Vagina (tissue), 2 donors: ENCODE data around the gene SOHLH1.

Source experiments
- POLR2AphosphoS5 ChIP-seq, 2 donors: sonication (generic); formaldehyde crosslinking; IDR thresholded peaks; one replicate each; pipeline ENCODE4 v1.9.0; 2017; ENCODE audit warnings: antibody characterized with exemption in 2 of 2, mild to moderate bottlenecking in 2 of 2, low read depth in 1 of 2; ENCODE audit not compliant: insufficient read depth in 1 of 2
- TF ChIP-seq, protein P1 (sequence below), 3 experiments: fragments of 450-650 bp in 2 of 3; fragments of 200-600 bp in 1 of 3; sonication (generic) in 1 of 3; IDR thresholded peaks; one replicate each; pipeline ENCODE4 v1.5.1; 2017 to 2019; ENCODE audit warnings: antibody characterized with exemption in 3 of 3, mild to moderate bottlenecking in 2 of 3, moderate library complexity in 2 of 3

DNA sequence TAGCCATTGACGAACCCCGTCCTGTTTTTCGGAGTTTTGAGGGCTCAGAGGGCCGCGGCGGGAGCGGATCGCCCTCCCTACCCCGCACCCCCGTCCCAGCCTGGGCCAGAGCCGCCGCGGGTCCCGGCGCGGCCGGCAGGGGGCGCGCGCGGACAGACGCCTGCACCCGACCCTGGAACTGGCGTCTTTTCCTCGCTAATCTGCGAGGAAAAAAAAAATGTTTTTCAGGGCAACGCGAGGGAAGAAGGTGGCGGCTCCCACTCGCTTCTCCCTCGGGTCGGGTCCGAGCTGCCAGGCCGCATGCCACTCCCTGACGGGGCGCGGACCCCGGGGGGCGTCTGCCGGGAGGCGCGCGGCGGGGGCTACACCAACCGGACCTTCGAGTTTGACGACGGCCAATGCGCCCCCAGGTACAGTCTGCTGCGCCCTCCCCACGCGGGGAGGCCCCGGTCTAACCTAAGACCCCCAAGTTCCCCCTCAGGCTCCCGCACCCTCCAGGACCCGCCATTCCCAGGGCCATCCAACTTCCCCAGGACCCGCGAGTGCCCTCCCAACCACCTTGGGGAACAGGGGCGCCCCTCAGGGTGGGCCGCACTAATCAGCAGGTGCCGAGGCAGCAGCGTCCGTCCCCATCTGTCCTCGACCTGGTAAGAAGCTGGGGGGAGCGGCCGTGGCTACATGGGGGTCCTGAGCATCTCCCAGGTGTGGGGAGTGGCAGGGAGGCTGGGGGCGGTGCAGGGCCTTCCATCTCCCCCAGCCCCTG is 2.9 kb upstream of the SOHLH1 start, which contains the start of gene KCNT1:
- TF ChIP-seq POLR2AphosphoS5 (IDR thresholded peaks at IDR 0.05; ENCODE audit: insufficient read depth in 1 of 2, low read depth in 1 of 2): no peak
- TF ChIP-seq, protein P1, sequence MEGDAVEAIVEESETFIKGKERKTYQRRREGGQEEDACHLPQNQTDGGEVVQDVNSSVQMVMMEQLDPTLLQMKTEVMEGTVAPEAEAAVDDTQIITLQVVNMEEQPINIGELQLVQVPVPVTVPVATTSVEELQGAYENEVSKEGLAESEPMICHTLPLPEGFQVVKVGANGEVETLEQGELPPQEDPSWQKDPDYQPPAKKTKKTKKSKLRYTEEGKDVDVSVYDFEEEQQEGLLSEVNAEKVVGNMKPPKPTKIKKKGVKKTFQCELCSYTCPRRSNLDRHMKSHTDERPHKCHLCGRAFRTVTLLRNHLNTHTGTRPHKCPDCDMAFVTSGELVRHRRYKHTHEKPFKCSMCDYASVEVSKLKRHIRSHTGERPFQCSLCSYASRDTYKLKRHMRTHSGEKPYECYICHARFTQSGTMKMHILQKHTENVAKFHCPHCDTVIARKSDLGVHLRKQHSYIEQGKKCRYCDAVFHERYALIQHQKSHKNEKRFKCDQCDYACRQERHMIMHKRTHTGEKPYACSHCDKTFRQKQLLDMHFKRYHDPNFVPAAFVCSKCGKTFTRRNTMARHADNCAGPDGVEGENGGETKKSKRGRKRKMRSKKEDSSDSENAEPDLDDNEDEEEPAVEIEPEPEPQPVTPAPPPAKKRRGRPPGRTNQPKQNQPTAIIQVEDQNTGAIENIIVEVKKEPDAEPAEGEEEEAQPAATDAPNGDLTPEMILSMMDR (IDR thresholded peaks at IDR 0.05): peak; percentile 25 to 90 (median 61)
